Activated CD4-positive, alpha-beta T cell treated with anti-CD3 and anti-CD28 coated beads, Interleukin-2, amount 10 ng/mL, durations not matched to agents 24 days and 14 days (primary cell): Measurements from ENCODE around the gene CBFB. TPM values are rescaled to one million over a fixed set of nuclear protein-coding genes. Genes with fewer than 3 reads are reported as not detected.
A peak's percentile ranks its signal among the peaks of the same experiment; 100 is the strongest.

Experiments
- DNase-seq: peaks from one replicate; pipeline ENCODE4 v3.0.0; 2022
- H3K27ac Mint-ChIP-seq: one replicate; pipeline ENCODE4 v1.8.0; 2022; ENCODE audit warnings: mild to moderate bottlenecking, mixed read lengths
- H3K27me3 Mint-ChIP-seq: one replicate; pipeline ENCODE4 v1.8.0; 2022; ENCODE audit warnings: mixed read lengths
- H3K36me3 Mint-ChIP-seq: one replicate; pipeline ENCODE4 v1.8.0; 2022; ENCODE audit warnings: low read depth, mild to moderate bottlenecking, mixed read lengths
- H3K4me1 Mint-ChIP-seq: one replicate; pipeline ENCODE4 v1.8.0; 2021; ENCODE audit warnings: mixed read lengths
- H3K4me3 Mint-ChIP-seq: one replicate; pipeline ENCODE4 v1.8.0; 2022; ENCODE audit warnings: mild to moderate bottlenecking, moderate library complexity, mixed read lengths
- H3K9me3 Mint-ChIP-seq: one replicate; pipeline ENCODE4 v1.8.0; 2021; ENCODE audit warnings: mixed read lengths
- intact Hi-C: fragments of 100-400 bp; cut with micrococcal nuclease; formaldehyde crosslinking; loops from one replicate; pipeline ENCODE4 v1.15.1; 2023
- total RNA-seq: library from RNA; stranded (reverse); gene quantifications from 2 replicates; pipeline ENCODE4 v1.2.3, GENCODE V29; 2022

The CBFB gene
- total RNA-seq, 1 donor from 2014 or later, result 163 TPM

DNA sequence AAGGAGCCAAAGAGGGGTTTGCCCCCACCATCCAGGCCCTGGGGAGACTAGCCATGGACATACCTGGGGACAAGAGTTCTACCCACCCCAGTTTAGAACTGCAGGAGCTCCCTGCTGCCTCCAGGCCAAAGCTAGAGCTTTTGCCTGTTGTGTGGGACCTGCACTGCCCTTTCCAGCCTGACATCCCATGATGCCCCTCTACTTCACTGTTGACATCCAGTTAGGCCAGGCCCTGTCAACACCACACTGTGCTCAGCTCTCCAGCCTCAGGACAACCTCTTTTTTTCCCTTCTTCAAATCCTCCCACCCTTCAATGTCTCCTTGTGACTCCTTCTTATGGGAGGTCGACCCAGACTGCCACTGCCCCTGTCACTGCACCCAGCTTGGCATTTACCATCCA, 19.8 kb upstream of the CBFB start:
- Mint-ChIP-seq H3K27me3 (no peaks in the 10 kb centered on the region), H3K4me1 (peaks cover 44% of the 10 kb centered on the region), H3K9me3 (no peaks in the 10 kb centered on the region), H3K36me3 (peaks cover 41% of the 10 kb centered on the region), H3K4me3 (no peak overlapping the region), H3K27ac (peak overlapping the region; percentile 37)
- DNase-seq, result no peak
- intact Hi-C loops, result no loop called here

DNA sequence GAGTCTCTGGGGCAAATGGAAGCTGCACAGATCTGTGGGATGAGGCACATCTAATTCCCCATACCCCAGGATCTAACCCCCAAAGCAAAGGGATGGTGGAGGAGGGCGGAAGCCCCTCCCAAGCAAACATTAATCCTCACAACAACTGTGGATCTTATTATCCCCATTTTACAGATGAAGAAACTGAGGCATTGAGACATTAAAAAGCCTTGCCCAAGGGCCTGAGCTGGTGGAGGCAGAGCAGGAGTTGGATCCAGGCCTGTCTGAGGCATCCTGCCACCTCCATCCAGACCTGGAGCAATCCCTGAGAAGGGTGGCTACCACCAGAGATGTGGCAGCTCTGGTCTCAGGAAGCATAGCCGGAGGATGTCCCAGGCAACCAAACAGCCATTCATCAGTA, 17.7 kb upstream of the CBFB start:
- H3K27me3 Mint-ChIP-seq, result no peaks in the 10 kb centered on the region
- no peak for DNase-seq
- intact Hi-C loops, result no loop called here
- H3K27ac Mint-ChIP-seq, result peak overlapping the region; percentile 4
- H3K4me1 Mint-ChIP-seq, result peaks cover 59% of the 10 kb centered on the region
- H3K9me3 Mint-ChIP-seq, result no peaks in the 10 kb centered on the region
- H3K36me3 Mint-ChIP-seq, result peaks cover 29% of the 10 kb centered on the region
- H3K4me3 Mint-ChIP-seq, result peak overlapping the region; percentile 59

DNA sequence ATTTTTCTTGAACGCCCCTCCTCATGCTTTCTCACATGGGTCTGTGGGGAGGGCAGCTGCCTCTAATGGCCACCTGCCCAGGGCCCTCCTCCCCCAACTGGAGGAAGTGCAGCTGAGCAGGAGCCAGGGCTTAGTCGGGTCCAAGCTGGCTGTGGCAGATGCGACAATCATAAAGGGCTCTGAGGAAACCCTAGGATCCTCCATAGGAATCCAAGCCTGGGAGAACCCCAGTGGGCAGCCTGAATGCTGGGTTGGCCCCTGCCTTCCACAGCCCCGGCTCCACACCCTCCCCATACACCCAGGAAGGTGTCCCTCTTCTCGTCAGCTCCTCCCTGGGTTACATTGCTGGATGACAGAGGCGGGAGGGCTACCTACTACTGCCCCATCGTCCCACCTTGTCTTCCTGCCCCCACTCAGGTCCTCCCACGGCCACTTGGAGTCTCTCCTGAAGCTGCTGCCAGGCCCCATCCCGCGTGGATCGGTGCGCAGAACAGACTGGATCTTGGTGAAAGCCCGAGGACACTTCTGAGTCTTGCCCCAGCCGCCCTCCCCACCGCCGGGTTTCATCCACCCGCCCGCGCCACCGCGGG, 15.6 kb upstream of the CBFB start:
- intact Hi-C loops, result loop anchor here (1.0 kb wide), 2 partner anchors 29 to 42 kb away; no protein-coding TSS in a partner anchor

DNA sequence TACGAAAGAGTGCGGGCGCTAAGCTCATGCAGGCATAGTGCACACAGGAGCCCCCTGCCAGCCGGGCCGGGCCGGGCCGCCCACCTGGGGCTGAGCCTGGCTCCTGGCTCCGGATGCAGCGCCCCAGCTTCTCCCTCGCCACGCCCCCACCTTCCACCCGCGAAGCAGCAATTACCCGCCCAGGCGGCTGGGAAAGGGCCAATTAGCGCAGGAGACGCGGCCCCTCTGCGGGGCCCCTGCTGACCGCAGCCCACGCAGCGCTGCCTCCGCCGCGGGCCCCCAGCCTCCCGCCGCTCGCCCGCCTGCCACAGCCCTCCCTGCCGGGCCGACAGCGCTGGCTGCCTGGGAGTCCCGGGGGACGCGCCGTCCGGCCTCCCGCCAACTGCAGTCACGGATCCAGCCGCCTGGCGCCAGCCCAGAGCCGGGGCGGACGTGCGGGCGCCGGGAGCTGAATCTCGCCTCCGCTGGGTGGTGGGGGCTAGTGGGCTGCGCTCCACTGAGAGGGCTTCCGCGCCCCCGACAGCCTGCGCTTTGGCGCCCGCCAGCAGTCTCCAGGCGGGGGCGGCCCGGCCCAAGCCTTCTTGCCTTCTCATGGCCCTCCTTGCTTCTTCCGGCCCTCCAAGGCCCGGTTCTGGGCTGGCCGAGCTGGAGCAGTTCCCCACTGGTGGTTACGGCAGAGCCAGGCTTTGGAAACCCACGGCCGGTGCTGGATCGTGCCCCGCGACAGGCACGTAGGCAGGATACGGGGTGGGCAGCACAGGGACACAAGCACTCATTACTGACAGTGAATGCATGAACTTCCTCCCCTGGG, 14.9 kb upstream of the CBFB start:
- H3K4me3 Mint-ChIP-seq, result peak overlapping the region; percentile 89
- H3K4me1 Mint-ChIP-seq, result peaks cover 51% of the 10 kb centered on the region
- intact Hi-C loops, result loop anchor here (1.0 to 2.0 kb wide), 3 partner anchors 30 to 59 kb away; no protein-coding TSS in a partner anchor
- H3K27ac Mint-ChIP-seq, result peak overlapping the region; percentile 96
- DNase-seq, result peak; percentile 96
- peaks cover 20% of the 10 kb centered on the region for H3K36me3 Mint-ChIP-seq
- no peaks in the 10 kb centered on the region for H3K27me3 Mint-ChIP-seq
- H3K9me3 Mint-ChIP-seq, result no peaks in the 10 kb centered on the region

More for the DNA sequence above, 15.6 kb upstream of the CBFB start:
- Mint-ChIP-seq H3K4me3 (peak overlapping the region; percentile 89), H3K27me3 (no peaks in the 10 kb centered on the region), H3K36me3 (peaks cover 24% of the 10 kb centered on the region), H3K27ac (peak overlapping the region; percentile 96), H3K9me3 (no peaks in the 10 kb centered on the region), H3K4me1 (peaks cover 55% of the 10 kb centered on the region)
- DNase-seq, result peak; percentile 68

DNA sequence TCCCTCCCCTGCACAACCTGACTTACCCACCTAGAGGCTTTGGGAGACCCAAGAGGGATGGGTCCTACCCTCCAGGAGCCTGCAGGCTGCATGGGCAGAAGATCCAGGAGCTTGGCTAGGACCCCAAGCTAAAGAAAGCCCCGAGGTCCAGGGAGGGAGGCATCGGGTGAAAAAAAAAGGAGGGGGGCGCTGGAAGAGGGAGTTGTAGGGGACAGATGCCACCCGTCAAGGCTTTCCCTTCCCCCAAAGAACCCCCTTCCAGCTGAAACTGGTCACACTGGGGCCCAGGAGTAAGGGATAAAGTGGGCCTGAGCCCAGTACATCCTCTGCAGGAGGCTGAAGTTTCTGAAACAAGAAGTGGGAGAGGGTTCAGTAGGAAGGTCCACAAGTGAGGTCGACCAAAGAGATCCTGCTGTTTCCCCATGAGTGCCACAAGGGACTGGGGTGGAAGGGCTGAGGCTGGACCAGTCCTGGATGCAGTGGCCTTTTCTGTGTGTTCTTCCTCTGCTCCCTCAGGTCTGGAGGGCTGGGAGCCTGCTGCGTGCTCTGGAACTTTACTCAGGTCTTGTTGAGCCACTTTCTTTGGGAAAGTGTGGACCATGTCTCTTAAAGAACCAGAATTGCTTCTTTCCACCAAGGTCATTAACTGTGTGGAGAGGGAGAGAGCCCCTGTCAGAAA, 14.2 kb upstream of the CBFB start:
- H3K4me1 Mint-ChIP-seq, result peaks cover 45% of the 10 kb centered on the region
- peak overlapping the region; percentile 89 for H3K4me3 Mint-ChIP-seq
- H3K36me3 Mint-ChIP-seq, result peaks cover 13% of the 10 kb centered on the region
- peak overlapping the region; percentile 96 for H3K27ac Mint-ChIP-seq
- no peak for DNase-seq
- H3K9me3 Mint-ChIP-seq, result no peaks in the 10 kb centered on the region
- H3K27me3 Mint-ChIP-seq, result no peaks in the 10 kb centered on the region
- intact Hi-C loops, result loop anchor here (1.0 to 2.0 kb wide), 2 partner anchors 37 to 60 kb away; no protein-coding TSS in a partner anchor

DNA sequence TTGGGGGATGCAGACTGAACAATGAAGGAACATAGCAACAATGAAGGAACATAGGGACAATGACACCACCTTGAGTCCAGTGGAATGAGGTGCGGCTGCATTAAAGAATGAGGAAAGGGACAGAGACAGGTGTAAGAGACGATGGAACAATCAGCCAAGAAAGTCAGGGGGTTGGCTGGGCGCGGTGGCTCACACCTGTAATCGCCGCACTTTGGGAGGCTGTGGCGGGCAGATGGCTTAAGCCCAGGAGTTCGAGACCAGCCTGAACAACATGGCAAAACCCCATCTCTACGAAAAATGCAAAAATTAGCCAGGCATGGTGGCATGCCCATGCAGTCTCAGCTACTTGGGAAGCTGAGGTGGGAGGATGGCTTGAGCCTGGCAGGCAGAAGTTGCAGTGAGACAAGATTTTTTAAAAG, 13.6 kb upstream of the CBFB start:
- peaks cover 11% of the 10 kb centered on the region for H3K36me3 Mint-ChIP-seq
- H3K4me3 Mint-ChIP-seq, result peak overlapping the region; percentile 89
- H3K9me3 Mint-ChIP-seq, result no peaks in the 10 kb centered on the region
- peaks cover 44% of the 10 kb centered on the region for H3K4me1 Mint-ChIP-seq
- peak overlapping the region; percentile 96 for H3K27ac Mint-ChIP-seq
- no peaks in the 10 kb centered on the region for H3K27me3 Mint-ChIP-seq
- no peak for DNase-seq
- intact Hi-C loops, result loop anchor here (1.0 to 2.0 kb wide), 2 partner anchors 38 to 61 kb away; no protein-coding TSS in a partner anchor

DNA sequence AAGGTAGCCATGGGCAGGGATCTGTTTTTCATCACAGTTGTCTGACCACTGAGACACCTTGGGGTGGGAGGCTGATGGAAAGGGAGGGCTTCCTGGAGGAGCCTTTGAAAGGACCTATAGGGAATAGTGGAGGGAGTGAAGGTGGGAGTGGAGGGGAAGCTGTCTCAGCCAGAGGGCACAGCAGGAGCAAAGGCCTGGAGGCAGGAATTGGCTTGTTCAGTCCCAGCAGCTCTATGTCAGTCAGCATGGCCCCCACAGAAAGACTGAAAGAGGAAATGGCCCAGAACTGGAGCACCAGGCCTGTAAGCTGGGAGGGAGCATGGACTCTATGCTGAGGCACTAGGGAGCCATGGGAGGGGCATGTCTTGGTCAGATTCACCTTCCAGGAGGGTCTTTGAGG, 12.8 kb upstream of the CBFB start:
- peak; percentile 59 for DNase-seq
- H3K4me3 Mint-ChIP-seq, result no peak overlapping the region
- peaks cover 4% of the 10 kb centered on the region for H3K36me3 Mint-ChIP-seq
- H3K27me3 Mint-ChIP-seq, result no peaks in the 10 kb centered on the region
- peak overlapping the region; percentile 65 for H3K27ac Mint-ChIP-seq
- H3K9me3 Mint-ChIP-seq, result no peaks in the 10 kb centered on the region
- intact Hi-C loops, result no loop called here
- H3K4me1 Mint-ChIP-seq, result peaks cover 38% of the 10 kb centered on the region

DNA sequence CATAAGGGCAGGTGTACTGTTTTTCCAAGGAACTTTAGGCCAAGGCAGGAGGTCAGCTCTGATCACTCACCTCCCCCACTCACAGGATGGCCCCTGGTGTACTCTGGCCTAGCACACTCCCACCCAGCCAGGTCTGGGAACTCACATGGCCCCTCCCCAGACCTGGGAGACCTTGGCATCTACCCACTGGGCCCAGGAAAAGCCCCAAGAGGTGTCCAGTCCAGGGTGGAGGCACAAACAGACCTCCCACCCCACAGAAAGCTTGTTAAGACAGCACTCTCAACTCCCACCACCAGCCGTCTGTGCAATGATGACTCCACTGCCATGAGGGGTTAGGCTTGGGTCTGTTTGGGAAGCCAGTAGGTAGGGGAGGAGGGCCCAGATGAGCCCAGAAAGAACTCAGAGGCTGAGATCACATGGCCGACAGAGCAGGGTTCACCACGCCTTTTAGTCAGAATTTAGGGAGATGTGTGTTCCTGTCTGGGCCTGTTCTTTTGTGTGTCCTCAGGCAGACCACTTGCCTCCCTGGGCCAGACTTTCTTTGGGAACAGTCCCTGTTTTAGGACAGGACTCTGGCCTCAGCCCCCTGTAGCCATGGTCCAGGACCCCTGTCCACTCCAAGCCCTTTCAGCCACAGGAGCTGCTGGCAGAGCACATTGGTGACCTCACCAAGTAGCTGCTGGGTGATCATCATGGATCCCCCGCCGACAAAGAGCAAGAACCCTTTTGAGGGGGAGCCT, 12.1 kb upstream of the CBFB start:
- Mint-ChIP-seq H3K4me1 (peaks cover 37% of the 10 kb centered on the region), H3K4me3 (no peak overlapping the region), H3K27me3 (no peaks in the 10 kb centered on the region), H3K36me3 (peaks cover 4% of the 10 kb centered on the region), H3K9me3 (no peaks in the 10 kb centered on the region), H3K27ac (peak overlapping the region; percentile 65)
- DNase-seq, result no peak
- intact Hi-C loops, result loop anchor here (1.0 kb wide), 1 partner anchor 138 kb away; no protein-coding TSS in a partner anchor

DNA sequence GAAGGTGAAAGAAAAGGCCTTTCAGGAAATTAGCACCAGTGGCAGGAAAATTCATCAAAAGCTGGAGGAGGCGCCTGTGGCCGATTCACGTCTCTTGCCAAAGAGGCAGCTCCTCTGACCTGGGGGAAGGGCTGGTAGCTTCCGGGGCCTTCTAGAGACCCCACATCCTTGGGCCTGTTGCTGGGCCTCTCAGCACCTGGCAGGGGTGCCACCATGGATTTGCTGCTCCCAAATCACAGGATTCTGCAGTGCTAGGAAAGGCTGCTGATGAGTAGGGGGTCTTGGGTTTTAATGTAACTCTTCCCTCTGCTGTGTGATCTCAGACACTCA, 11.6 kb upstream of the CBFB start:
- peak; percentile 57 for DNase-seq
- no peaks in the 10 kb centered on the region for H3K9me3 Mint-ChIP-seq
- intact Hi-C loops, result loop anchor here (1.0 kb wide), 1 partner anchor 138 kb away; no protein-coding TSS in a partner anchor
- no peak overlapping the region for H3K27ac Mint-ChIP-seq
- no peaks in the 10 kb centered on the region for H3K27me3 Mint-ChIP-seq
- H3K4me3 Mint-ChIP-seq, result no peak overlapping the region
- H3K4me1 Mint-ChIP-seq, result peaks cover 34% of the 10 kb centered on the region
- H3K36me3 Mint-ChIP-seq, result peaks cover 3% of the 10 kb centered on the region

DNA sequence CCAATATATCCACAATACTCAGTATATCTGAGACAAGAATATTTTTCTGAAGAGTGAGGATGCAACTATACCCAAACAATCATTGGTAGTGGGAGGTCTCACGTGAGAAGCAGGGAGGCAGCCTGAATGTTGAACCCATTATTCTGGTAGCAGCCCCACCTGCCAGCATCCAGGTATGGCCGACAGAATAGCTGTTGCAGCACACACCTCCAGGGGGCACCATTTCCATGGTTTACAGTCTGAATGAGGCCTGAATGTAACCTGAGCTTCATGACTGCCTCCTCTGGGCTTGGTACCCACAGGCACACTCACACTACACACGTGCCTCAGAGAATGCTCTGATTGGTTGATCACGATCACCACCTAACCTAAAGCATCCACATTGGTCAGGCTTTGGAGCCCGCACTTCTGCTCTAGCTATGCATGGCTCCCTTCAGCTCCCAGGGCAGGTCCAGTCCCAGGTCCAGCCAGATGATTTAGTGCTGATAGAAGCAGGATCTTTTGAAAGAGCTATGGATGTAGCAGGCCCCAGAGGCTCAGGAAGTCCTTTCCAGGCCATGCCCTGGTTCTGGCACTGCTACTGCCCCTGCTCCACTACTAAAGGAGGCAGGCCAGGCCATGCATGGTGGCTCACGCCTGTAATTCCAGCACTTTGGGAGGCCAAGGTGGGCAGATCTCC, 11.0 kb upstream of the CBFB start:
- Mint-ChIP-seq H3K27ac (no peak overlapping the region), H3K9me3 (no peaks in the 10 kb centered on the region), H3K27me3 (no peaks in the 10 kb centered on the region), H3K4me3 (no peak overlapping the region), H3K36me3 (peaks cover 2% of the 10 kb centered on the region), H3K4me1 (peaks cover 38% of the 10 kb centered on the region)
- intact Hi-C loops, result loop anchor here (1.0 kb wide), 4 partner anchors 10 to 167 kb away; no protein-coding TSS in a partner anchor
- peak; percentile 97 for DNase-seq

DNA sequence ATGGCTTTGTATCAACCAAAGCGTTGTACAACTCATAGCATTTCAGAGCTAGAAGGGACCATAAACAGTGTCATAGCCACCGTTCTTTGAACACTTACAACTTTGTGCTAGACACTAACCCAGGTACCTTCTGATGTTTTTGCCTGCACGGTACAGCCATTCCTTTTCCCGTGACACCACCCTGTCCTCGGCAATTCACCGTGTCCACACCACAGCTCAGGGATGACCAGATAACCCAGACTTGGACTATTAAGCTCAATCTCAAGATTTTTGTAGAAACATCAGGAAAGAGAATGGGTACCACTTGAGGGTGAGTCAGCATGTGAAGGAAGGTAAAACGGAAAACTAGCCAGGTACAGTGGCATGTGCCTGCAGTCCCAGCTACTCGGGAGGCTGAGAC, 9.8 kb upstream of the CBFB start:
- H3K4me1 Mint-ChIP-seq, result peaks cover 39% of the 10 kb centered on the region
- H3K27ac Mint-ChIP-seq, result no peak overlapping the region
- H3K27me3 Mint-ChIP-seq, result no peaks in the 10 kb centered on the region
- DNase-seq, result no peak
- no peak overlapping the region for H3K4me3 Mint-ChIP-seq
- H3K9me3 Mint-ChIP-seq, result no peaks in the 10 kb centered on the region
- no peaks in the 10 kb centered on the region for H3K36me3 Mint-ChIP-seq
- intact Hi-C loops, result no loop called here

DNA sequence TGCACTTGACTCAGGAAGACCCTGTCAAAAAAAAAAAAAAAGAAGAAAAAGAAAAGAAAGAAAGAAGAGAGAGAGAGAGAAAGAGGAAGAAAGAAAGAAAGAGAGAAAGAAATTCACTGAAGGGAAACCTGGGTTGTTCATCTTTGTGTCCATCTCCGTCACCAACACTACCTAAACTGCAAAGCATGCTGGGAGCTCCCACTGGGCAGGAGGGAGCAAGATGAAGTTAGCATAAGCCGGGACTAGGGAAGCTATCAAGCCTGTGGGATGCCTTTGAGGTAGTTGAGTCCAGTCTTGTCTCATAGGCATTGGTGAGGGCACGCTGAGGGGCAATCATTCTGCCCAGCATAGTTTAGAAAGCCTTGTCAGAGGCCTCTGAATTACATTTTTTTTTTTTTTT, 7.6 kb upstream of the CBFB start:
- intact Hi-C loops, result no loop called here
- no peak overlapping the region for H3K27ac Mint-ChIP-seq
- peaks cover 33% of the 10 kb centered on the region for H3K4me1 Mint-ChIP-seq
- no peaks in the 10 kb centered on the region for H3K36me3 Mint-ChIP-seq
- no peaks in the 10 kb centered on the region for H3K9me3 Mint-ChIP-seq
- DNase-seq, result no peak
- no peak overlapping the region for H3K4me3 Mint-ChIP-seq
- H3K27me3 Mint-ChIP-seq, result no peaks in the 10 kb centered on the region
